Stomach (tissue), 4 donors: ENCODE data around the gene ARID1B.

Experiments used
- EP300 ChIP-seq: sonication (generic); formaldehyde crosslinking; IDR thresholded peaks from one replicate; pipeline ENCODE4 v1.6.1; 2017; ENCODE audit warnings: antibody characterized with exemption
- POLR2A ChIP-seq, 4 donors: fragments of 450-650 bp; IDR thresholded peaks; one replicate each; pipeline ENCODE4 v1.6.1; 2016; ENCODE audit warnings: antibody characterized with exemption in 4 of 4, control low read depth in 2 of 4, mild to moderate bottlenecking in 1 of 4, moderate library complexity in 1 of 4
- TF ChIP-seq, protein P1 (sequence below), 7 experiments: fragments of 450-650 bp in 4 of 7; fragments of 200-600 bp in 3 of 7; sonication (generic) in 3 of 7; IDR thresholded peaks; one replicate each; pipeline ENCODE4 v1.5.1; 2016 to 2019; ENCODE audit warnings: antibody characterized with exemption in 7 of 7, control low read depth in 2 of 7, mild to moderate bottlenecking in 1 of 7

- TF ChIP-seq, protein P1, sequence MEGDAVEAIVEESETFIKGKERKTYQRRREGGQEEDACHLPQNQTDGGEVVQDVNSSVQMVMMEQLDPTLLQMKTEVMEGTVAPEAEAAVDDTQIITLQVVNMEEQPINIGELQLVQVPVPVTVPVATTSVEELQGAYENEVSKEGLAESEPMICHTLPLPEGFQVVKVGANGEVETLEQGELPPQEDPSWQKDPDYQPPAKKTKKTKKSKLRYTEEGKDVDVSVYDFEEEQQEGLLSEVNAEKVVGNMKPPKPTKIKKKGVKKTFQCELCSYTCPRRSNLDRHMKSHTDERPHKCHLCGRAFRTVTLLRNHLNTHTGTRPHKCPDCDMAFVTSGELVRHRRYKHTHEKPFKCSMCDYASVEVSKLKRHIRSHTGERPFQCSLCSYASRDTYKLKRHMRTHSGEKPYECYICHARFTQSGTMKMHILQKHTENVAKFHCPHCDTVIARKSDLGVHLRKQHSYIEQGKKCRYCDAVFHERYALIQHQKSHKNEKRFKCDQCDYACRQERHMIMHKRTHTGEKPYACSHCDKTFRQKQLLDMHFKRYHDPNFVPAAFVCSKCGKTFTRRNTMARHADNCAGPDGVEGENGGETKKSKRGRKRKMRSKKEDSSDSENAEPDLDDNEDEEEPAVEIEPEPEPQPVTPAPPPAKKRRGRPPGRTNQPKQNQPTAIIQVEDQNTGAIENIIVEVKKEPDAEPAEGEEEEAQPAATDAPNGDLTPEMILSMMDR (IDR thresholded peaks at IDR 0.05), result no peak
- no peak for TF ChIP-seq EP300
- TF ChIP-seq POLR2A (IDR thresholded peaks at IDR 0.05), result no peak
These were observed 469.0 kb downstream of the ARID1B start for GRCh38 chr6:157246048-157246630.
